HUES64 (cell line): ENCODE measurements around the gene CACNG7.

Experiments
- H3K27ac ChIP-seq: 2 replicates; pipeline ENCODE4 v1.7.0; 2013; ENCODE audit warnings: low read depth, low read length, inconsistent platforms
- H3K27me3 ChIP-seq: 2 replicates; pipeline ENCODE4 v1.6.1; 2013; ENCODE audit warnings: mild to moderate bottlenecking, low read length; ENCODE audit not compliant: insufficient read depth
- H3K36me3 ChIP-seq: 2 replicates; pipeline ENCODE4 v1.6.1; 2013; ENCODE audit warnings: mild to moderate bottlenecking, low read length; ENCODE audit not compliant: insufficient read depth
- H3K4me1 ChIP-seq: 2 replicates; pipeline ENCODE4 v1.6.1; 2013; ENCODE audit warnings: mild to moderate bottlenecking, low read length, moderate library complexity; ENCODE audit not compliant: insufficient read depth
- H3K4me3 ChIP-seq: 2 replicates; pipeline ENCODE4 v1.5.1; 2013; ENCODE audit warnings: mild to moderate bottlenecking, low read length, moderate library complexity
- H3K9ac ChIP-seq: 2 replicates; pipeline ENCODE4 v1.6.1; 2013; ENCODE audit warnings: mild to moderate bottlenecking, low read depth, low read length
- H3K9me3 ChIP-seq: 2 replicates; pipeline ENCODE4 v1.6.1; 2013; ENCODE audit warnings: low read depth, low read length; ENCODE audit not compliant: insufficient read depth
- WGBS: fragments of 150-250, 120-280 bp; methylation state at CpG from one replicate; pipeline ENCODE4 v1.1.7; 2013; ENCODE audit warnings: missing lambda C conversion rate; 5-methylcytosine and 5-hydroxymethylcytosine counted together

The CACNG7 gene

DNA sequence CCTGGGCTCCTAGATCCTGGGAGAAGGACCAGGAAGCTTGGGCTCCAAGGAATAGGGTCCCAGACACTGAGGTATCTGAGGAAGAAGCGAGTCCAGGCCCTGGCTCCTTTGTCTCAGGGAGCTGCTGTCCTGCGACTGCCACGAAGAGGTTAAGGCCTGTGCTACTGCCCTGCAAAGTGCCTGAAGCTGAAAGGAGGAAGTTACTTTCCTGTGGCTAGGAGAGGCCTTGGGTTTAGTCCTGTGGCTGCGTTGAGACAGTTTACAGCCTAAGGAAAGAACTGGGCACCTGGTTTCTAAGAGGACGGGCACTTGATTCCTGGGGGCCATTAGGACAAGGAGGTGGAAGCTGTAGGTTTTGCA is 38.6 kb upstream of the CACNG7 start:
- Histone ChIP-seq H3K36me3 (peaks cover 40% of the 10 kb centered on the region), H3K4me1 (peaks cover 6% of the 10 kb centered on the region), H3K9ac (peak overlapping the region; percentile 49; the same call in 1 of the 2 replicates), H3K9me3 (no peaks in the 10 kb centered on the region), H3K27ac (peak overlapping the region; percentile 34; the same call in 1 of the 2 replicates), H3K27me3 (no peaks in the 10 kb centered on the region), H3K4me3 (peak overlapping the region; percentile 24; the same call in 1 of the 2 replicates)
- 86% methylated on average over 5 of the region's 5 CpGs for WGBS

DNA sequence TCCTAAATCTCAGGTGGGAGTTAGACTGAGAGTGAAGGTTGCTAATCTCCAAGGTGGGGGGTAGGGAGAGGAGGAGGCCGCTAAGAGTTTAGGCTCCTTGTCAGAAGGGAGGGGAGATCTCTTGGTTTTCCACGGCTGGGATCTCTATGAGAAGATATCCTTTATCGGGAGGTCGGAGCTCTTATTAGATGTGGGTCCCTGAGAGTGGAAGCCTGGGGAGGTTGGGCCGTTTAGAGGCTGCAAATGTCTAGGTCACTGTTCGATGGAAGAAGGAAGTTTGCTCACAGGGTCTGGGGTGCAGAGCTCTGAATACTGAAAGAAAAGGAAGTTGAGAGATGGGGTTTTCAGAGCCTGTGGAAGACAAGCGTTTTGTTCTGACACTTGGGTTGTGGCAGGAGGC is 37.6 kb upstream of the CACNG7 start:
- H3K27me3 ChIP-seq = no peaks in the 10 kb centered on the region
- H3K9me3 ChIP-seq = no peaks in the 10 kb centered on the region
- peaks cover 45% of the 10 kb centered on the region for H3K36me3 ChIP-seq
- no peak overlapping the region for H3K9ac ChIP-seq
- peaks cover 3% of the 10 kb centered on the region; the same call in 1 of the 2 replicates for H3K4me1 ChIP-seq
- no peak overlapping the region for H3K4me3 ChIP-seq
- no peak overlapping the region for H3K27ac ChIP-seq
- 88% methylated on average over 7 of the region's 7 CpGs for WGBS

DNA sequence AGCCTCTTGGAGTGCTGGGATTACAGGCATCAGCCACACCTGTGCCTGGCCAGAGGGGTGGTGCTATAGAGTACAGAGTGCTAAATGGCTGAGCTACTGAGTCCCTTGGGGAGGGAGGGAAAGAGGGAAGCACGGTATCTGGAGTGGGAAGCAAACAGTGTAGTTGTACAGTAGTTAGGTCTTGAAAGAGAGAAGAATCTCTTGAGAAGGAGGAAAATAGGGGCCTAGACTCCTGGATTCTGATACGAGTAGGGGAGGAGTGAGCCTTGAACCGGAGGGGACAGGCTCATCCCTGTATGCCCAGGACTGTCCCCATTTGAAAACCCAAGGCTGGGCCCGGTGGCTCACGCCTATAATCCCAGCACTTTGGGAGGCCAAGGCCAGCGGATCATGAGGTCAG is 36.3 kb upstream of the CACNG7 start:
- no peaks in the 10 kb centered on the region for H3K27me3 ChIP-seq
- no peak overlapping the region for H3K9ac ChIP-seq
- peaks cover 45% of the 10 kb centered on the region for H3K36me3 ChIP-seq
- H3K9me3 ChIP-seq = no peaks in the 10 kb centered on the region
- H3K4me1 ChIP-seq = peaks cover 3% of the 10 kb centered on the region; the same call in 1 of the 2 replicates
- H3K4me3 ChIP-seq = no peak overlapping the region
- whole genome bisulfite sequencing = 94% methylated on average over 6 of the region's 6 CpGs
- H3K27ac ChIP-seq = no peak overlapping the region

DNA sequence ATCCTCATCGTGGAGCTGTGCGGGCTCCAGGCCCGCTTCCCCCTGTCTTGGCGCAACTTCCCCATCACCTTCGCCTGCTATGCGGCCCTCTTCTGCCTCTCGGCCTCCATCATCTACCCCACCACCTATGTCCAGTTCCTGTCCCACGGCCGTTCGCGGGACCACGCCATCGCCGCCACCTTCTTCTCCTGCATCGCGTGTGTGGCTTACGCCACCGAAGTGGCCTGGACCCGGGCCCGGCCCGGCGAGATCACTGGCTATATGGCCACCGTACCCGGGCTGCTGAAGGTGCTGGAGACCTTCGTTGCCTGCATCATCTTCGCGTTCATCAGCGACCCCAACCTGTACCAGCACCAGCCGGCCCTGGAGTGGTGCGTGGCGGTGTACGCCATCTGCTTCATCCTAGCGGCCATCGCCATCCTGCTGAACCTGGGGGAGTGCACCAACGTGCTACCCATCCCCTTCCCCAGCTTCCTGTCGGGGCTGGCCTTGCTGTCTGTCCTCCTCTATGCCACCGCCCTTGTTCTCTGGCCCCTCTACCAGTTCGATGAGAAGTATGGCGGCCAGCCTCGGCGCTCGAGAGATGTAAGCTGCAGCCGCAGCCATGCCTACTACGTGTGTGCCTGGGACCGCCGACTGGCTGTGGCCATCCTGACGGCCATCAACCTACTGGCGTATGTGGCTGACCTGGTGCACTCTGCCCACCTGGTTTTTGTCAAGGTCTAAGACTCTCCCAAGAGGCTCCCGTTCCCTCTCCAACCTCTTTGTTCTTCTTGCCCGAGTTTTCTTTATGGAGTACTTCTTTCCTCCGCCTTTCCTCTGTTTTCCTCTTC is 35.1 kb upstream of the CACNG7 start:
- H3K27ac ChIP-seq = no peak overlapping the region
- H3K9ac ChIP-seq = no peak overlapping the region
- no peaks in the 10 kb centered on the region for H3K27me3 ChIP-seq
- no peaks in the 10 kb centered on the region for H3K9me3 ChIP-seq
- peaks cover 45% of the 10 kb centered on the region for H3K36me3 ChIP-seq
- 95% methylated on average over 51 of the region's 51 CpGs for WGBS
- H3K4me3 ChIP-seq = no peak overlapping the region
- peaks cover 6% of the 10 kb centered on the region; the same call in 1 of the 2 replicates for H3K4me1 ChIP-seq

DNA sequence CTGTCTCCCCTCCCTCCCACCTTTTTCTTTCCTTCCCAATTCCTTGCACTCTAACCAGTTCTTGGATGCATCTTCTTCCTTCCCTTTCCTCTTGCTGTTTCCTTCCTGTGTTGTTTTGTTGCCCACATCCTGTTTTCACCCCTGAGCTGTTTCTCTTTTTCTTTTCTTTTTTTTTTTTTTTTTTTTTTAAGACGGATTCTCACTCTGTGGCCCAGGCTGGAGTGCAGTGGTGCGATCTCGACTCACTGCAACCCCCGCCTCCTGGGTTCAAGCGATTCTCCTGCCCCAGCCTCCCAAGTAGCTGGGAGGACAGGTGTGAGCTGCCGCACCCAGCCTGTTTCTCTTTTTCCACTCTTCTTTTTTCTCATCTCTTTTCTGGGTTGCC is 34.5 kb upstream of the CACNG7 start:
- H3K27ac ChIP-seq = no peak overlapping the region
- H3K9ac ChIP-seq = no peak overlapping the region
- 0 out of 2 replicates have a peak, but pooled peaks cover under 1% of the 10 kb centered on the region for H3K27me3 ChIP-seq
- peaks cover 45% of the 10 kb centered on the region for H3K36me3 ChIP-seq
- H3K4me3 ChIP-seq = no peak overlapping the region
- peaks cover 6% of the 10 kb centered on the region; the same call in 1 of the 2 replicates for H3K4me1 ChIP-seq
- 91% methylated on average over 6 of the region's 6 CpGs for WGBS
- H3K9me3 ChIP-seq = no peaks in the 10 kb centered on the region

DNA sequence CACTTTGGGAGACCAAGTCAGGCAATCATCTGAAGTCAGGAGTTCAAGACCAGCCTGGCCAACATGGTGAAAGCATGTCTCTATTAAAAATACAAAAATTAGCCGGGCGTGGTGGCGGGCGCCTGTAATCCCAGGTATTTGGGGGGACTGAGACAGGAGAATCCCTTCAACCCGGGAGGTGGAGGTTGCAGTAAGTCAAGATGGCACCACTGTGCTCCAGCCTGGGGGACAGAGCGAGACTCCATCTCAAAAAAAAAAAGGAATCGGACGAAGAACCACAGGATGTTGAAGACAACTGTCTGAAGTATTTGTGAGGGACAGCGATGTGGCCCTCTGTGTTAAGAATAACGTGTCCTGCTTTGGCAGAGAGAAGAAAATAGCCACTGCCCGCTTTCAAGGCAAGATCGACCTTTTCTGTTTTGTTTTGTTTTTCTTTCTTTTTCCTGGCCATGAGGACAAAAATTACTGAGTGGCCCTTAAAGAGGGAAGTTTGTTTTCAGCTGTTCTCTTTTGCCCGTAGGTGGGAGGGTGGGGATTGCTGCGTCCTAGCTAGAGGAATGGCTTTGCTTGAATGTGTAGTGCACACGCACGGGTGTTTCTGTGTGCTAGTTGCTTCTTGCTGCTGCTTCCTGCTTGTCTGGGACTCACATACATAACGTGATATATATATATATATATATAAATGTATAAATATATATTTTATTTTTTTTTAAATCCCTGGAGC is 33.3 kb upstream of the CACNG7 start:
- Histone ChIP-seq H3K27me3 (peaks cover 12% of the 10 kb centered on the region; the same call in 1 of the 2 replicates), H3K9ac (no peak overlapping the region), H3K36me3 (peaks cover 42% of the 10 kb centered on the region), H3K4me1 (peaks cover 8% of the 10 kb centered on the region; the same call in 1 of the 2 replicates), H3K9me3 (no peaks in the 10 kb centered on the region), H3K4me3 (no peak overlapping the region), H3K27ac (no peak overlapping the region)
- WGBS = 93% methylated on average over 14 of the region's 17 CpGs

DNA sequence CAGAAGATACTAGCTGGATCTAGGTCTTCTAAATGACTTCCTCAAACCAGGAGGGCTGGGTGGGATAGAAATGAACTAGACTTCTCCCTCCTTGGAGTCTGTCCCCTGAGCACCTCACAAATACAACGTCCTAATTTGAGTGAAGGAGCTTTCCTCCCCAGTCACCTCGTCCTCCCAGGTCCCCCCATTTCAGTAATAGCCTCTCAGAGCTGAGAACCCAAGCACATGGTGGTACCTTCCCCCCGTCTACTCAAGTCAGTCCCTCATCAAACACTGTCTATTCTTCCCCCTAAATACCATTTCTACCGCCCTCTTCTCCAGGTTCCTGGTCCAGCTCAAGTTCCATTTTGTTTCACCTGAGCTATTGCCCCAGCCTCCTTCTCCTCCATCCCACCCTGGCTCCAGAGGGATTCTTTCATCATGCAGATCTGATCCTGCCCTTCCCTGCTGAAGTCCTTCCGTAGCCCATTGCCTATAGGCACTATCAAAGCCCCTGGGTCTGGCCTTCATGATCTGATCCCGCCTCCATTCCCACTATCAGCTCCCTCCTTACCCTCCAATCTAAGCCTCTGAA is 32.3 kb upstream of the CACNG7 start:
- 87% methylated on average over 5 of the region's 6 CpGs for WGBS
- no peak overlapping the region for H3K27ac ChIP-seq
- H3K9ac ChIP-seq = no peak overlapping the region

DNA sequence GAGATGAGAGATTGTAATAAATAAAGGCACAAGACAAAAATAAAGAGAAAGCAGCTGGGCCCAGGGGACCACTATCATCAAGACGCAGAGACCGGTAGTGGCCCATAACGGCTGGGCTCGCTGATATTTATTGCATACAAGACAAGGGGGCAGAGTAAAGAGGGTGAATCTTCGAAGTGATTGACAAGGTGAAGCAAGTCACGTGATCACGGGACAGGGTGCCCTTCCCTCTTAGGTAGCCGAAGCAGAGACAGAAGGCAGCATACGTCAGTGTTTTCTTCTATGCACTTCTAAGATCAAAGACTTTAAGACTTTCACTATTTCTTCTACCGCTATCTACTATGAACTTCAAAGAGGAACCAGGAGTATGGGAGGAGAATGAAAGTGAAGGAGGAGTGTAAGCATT is 31.7 kb upstream of the CACNG7 start:
- Histone ChIP-seq H3K27me3 (peaks cover 21% of the 10 kb centered on the region; the same call in 1 of the 2 replicates), H3K4me3 (no peak overlapping the region), H3K9me3 (no peaks in the 10 kb centered on the region), H3K27ac (no peak overlapping the region), H3K9ac (no peak overlapping the region), H3K4me1 (peaks cover 18% of the 10 kb centered on the region), H3K36me3 (peaks cover 34% of the 10 kb centered on the region)
- 78% methylated on average over 9 of the region's 10 CpGs for WGBS

More for the DNA sequence above, 32.3 kb upstream of the CACNG7 start:
- Histone ChIP-seq H3K4me3 (no peak overlapping the region), H3K27me3 (peaks cover 18% of the 10 kb centered on the region; the same call in 1 of the 2 replicates), H3K9me3 (no peaks in the 10 kb centered on the region), H3K36me3 (peaks cover 35% of the 10 kb centered on the region), H3K4me1 (peaks cover 18% of the 10 kb centered on the region)

DNA sequence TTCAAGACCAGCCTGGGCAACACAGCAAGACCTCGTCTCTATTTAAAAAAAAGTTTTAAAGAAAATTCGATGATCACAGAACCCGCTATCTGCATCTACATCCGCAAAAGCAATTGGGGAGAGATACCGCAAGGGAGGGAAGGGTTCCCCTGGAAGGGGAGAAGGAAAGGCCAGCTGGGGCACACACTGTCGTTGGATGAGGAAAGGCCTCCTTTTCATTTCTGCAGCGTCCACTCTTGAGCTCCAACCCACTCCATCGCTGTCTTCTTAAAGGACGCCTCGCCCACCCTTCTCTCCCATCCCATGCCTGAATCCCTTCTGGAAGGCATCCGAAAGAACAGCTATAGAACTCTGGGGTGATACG is 30.3 kb upstream of the CACNG7 start:
- Histone ChIP-seq H3K27me3 (peaks cover 32% of the 10 kb centered on the region), H3K36me3 (peaks cover 22% of the 10 kb centered on the region), H3K4me3 (peak overlapping the region; percentile 76), H3K9ac (peak overlapping the region; percentile 86), H3K4me1 (peaks cover 20% of the 10 kb centered on the region), H3K9me3 (no peaks in the 10 kb centered on the region), H3K27ac (peak overlapping the region; percentile 57)
- WGBS = 64% methylated on average over 12 of the region's 12 CpGs

DNA sequence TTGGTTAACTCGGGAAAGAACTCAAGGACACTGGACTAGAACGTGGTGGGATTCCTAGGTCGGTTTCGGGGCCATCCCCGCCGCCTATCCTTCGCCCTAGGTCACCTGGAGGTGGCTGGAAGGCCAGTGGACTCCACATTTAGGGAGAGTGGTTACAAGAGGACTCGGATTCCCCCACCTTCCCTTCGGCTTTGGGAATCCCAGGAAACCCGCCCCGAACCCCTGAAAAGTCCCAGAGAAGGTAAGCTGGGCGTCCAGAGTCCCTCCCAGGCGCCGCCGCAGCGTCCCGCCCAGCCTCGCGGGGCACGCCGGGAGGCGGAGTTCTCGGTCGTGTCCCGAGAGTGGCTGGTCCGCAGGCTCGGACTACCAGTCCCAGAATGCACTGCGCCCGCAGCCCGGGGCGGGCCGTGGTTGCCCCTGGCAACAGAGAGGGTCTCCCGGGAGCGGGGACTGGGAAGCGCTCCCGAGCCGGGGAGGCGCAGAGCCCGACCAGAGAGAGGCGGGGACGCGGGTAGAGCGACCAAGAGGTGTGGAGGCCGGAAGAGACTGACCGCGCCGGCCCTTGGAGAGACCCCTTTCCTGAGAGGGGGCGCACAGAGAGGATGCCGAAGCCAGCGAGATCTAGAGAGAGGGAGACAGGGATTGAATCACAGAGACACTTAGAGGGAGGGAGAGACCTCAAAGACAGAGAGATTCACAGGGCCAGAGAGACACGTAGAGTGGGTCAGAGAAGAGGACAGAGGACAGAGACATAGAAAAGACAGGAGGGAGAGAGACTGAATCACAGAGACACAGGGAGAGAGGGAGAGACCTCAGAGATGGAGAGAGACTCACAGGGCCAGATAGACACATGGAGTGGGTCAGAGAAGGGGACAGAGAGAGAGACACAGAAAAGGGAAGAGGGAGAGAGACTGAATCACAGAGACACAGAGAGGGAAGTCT is 29.7 kb upstream of the CACNG7 start:
- Histone ChIP-seq H3K4me3 (peak overlapping the region; percentile 76), H3K9ac (peak overlapping the region; percentile 86), H3K27me3 (peaks cover 39% of the 10 kb centered on the region), H3K4me1 (peaks cover 25% of the 10 kb centered on the region), H3K36me3 (peaks cover 16% of the 10 kb centered on the region), H3K9me3 (no peaks in the 10 kb centered on the region), H3K27ac (peak overlapping the region; percentile 57)
- 4% methylated on average over 51 of the region's 51 CpGs for WGBS
